Activated CD4-positive, CD25-positive, alpha-beta regulatory T cell (primary cell): ENCODE data around the gene SDK2.
"Not testable (repeated sequence)": the region's sequence is repeated elsewhere in the genome, so short reads cannot be mapped to it uniquely, and the experiment has no call there.

ENCODE experiments used
- DNase-seq, 4 experiments: peaks; one replicate each; lab custom pipeline; 2025; lab: John Stamatoyannopoulos, UW

SDK2 gene

DNA sequence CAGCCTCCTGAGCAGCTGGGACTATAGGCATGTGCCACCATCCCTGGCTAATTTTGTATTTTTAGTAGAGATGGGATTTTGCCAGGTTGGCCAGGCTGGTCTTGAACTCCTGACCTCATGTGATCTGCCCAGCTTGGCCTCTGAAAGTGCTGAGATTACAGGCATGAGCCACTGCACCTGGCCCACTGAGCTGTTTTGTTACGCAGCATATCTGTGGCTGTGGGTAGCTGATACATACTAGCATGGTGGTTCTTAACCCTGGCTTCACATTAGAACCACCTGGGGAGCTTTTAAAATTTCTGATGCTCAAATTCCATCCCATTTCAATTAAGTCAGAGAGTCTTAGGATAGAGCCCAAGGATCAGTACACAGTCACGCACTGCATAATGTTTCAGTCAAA, 190.8 kb downstream of the SDK2 start:
- not testable (repeated sequence) for DNase-seq

DNA sequence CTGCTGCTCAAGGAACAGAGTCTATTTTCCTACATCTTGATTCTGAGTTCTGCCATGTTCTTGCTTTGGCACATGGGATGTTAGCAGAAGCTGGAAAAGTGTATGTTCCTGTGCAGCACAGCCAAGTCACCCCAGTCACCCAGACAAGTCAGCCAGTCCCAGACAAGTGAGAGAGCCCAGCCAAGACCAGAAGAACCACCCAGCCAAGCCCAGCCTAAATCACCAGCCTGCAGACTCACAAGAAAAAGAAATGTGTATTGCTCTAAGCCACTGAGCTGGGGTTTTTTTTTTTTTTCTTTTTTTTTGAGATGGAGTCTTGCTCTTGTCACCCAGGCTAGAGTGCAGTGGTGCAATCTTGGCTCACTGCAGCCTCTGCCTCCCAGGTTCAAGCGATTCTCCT, 191.2 kb downstream of the SDK2 start:
- DNase-seq = no peak

DNA sequence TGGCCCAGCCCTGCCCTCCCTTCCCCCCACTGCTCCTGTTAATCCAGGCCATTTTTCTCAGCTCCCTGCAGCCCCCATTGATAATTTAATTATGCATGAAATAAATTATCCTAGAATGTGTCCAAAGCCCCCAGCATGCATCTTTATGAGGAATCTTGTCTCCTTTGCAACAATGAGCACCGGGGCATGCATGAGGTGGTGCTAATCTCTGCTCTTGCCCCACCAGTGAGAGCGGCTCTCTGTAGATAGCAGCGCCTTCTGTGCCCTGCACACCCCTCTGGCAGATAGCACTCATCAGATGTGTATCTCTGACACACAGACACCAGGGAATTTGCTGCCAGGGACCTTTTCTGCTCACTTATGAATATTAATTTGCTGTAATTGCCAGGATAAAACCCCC, 192.2 kb downstream of the SDK2 start:
- DNase-seq = no peak

DNA sequence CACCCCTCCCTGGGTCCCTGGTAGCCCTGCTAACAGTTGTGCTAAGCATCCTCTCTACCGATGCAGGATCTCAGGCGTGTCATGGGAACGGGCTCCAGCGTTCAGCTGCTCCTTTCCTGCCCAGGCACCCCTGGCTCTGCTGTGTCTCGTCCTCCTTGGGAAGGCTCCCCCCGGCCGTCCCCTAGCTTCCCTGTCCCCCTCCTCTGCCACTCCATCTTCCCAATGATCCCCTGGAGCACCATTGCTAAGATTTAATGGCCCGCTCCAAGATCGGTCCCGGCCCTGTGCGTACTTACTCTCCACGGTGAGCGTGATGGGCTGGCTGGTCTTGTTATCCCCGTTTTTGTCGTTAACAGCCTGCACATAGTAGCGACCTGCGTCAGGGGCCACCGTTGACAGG, 196.9 kb downstream of the SDK2 start:
- DNase-seq = no peak

DNA sequence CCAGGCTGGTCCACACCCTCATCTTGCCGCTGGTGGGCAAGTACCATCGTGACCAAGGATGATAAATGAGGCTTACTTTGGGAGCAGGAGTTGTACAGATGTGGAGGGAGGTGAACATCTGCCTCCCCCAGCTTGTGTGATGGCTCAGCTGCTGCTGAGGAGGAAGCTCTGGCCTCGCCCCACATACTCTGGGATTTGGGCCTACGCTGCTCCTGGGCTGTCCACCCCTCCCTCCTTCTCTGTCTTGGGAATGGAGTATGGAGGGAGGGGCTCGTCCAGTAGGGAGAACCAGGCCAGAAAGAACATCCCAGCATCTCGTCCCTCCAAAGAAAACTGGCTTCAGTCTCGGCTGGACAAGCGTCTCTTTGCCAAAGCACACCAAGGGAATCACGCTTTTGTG, 197.6 kb downstream of the SDK2 start:
- no peak for DNase-seq

DNA sequence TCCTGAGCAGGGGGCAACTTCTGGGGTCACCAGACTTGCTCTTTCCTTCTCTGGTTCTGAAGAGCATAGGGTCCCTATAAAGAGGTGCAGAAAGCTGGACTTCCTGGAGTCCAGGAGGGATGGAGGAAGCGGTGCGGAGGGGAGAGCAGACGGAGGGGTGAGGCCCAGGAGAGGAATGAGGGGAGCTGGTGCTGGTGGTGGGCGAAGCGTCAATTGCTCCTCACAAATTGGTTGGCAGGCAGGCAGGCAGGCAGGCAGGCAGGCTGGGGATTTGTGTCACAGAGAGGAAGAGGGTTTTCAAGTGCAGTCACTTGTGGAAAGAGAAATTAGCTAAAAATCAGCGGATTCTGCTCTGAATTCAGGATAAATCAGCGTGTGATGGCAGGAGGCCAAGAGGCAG, 198.8 kb downstream of the SDK2 start:
- no peak for DNase-seq

DNA sequence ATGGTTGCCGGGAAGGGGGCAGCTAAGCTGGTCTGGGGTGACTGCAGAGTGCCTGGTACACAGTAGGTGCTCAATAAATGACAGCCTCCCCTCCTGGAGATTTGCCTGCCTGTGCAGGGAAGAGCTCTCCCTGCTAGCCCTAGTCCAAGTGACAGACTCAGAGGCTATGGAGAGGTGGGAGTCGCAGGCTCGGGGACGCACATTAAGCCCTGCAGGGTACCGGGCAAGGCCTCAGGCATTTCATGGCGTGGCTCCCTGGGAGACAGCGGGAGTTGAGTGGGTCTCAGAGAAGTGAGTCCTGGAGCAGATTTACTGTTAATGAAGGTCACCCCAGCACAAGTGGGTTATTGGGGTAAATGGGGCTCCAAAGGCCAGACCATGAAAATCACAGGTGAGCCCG, 200.2 kb downstream of the SDK2 start:
- DNase-seq = no peak

DNA sequence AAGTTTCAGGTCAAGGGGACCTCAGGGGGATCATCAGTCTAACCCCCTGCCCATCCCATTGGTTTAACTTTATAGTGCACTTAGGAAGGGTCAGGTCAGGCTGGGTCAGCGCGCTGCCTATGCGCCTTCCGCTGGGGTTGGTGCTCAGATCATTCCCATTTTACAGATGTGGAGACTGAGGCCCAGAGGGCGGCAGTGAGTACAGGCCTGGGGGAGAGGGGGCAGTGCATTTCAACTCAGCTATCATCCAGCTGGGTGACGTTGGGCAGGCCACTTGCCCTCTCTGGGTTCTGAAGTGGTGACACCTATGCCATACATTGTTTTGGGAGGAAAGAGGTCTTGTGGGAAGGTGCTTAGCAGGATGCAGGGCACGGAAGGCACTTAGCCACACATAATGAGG, 204.6 kb downstream of the SDK2 start:
- DNase-seq = no peak

DNA sequence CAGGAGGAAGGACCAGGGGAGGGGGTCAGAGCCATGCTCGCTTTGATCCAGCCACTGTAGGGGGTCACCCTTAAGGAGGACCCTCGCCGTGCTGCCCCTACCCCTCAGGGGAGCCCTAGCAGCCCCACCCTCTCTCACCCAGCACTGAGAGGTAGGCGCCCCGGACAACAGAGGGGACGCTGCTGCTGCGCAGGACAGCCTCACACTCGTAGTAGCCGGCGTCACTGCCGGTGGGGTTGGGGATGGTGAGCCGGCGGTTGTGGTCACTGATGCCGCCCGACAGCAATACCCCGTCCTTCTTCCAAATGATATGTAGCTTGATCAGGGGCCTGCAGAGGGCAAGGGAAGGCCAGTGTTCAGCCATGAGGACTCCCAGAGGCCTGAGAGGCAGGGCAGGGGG, 206.4 kb downstream of the SDK2 start:
- DNase-seq = no peak

DNA sequence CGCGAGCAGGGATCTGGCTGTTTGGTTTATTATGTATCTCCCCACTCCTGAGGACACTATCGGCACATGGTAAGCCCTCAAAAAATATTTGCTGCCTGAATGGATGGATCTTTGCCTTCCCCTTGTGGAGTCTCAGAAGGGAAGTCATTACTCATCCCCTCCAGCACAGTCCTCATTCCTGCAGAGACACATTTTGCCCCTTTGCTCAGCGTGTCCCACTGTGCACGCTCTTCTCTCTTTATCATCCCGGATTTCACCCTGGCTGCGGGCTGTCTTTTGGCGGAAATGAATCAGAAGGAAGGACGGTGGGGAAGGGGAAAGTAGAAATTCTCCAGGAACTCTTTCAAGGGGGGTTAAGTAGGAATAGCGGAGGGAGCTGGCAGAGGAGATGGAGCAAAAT, 207.3 kb downstream of the SDK2 start:
- DNase-seq = no peak

DNA sequence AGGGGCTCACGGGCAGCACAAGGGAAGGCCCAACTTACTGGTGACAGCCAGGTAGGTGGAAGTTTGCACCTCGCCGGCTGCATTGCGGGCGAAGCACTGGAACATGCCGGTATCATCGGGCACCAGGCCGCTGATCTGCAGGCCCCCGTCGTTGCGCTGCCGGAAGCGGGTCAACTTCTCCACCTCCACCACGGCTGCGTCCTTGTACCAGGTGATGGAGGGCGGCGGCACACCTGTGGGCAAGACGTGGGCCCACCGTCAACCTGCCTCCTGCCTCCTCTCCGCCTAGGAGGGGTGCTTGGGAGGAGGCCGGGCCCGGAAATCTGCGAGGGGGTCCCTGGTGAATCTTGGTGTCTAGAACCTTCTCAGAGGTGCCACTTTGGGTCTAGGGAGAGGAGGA, 208.8 kb downstream of the SDK2 start:
- DNase-seq = no peak

DNA sequence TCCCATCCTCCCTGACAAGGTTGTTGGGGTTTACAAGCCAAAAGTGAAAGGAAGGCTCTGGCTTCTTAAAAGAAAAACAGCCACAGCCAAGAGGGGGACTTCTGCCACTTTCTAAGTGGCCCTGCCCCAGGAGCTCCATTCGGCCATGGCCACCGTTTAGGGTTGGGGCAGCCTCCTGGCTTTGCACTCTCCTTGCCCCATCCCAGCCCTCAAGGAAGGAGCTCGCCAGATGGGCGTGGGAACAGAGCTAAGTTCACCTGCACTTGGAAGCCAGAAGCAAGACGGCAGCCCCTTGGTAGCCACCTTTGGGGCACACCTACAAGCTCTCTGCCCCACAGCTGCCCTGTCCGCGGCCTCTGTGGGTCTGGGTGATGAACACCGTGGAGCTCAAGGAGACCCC, 210.1 kb downstream of the SDK2 start:
- no peak for DNase-seq

DNA sequence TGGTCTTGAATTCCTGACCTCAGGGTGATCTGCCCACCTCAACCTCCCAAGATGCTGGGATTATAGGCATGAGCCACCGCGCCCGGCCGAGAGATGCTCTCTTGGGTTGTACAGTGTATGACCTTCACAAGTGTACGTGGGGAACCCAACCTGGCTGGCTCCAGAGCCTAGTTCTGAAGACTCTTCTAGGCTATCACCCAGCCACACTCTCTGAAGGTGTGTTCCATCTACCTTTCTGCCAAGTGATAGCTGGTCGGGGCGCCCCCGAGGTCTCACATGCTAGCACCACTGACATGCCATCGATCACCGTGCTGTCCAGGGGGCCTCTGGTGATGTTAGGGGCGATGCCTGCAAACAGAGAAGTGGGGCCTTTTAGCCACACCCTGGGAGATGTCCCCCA, 210.7 kb downstream of the SDK2 start:
- DNase-seq = no peak

DNA sequence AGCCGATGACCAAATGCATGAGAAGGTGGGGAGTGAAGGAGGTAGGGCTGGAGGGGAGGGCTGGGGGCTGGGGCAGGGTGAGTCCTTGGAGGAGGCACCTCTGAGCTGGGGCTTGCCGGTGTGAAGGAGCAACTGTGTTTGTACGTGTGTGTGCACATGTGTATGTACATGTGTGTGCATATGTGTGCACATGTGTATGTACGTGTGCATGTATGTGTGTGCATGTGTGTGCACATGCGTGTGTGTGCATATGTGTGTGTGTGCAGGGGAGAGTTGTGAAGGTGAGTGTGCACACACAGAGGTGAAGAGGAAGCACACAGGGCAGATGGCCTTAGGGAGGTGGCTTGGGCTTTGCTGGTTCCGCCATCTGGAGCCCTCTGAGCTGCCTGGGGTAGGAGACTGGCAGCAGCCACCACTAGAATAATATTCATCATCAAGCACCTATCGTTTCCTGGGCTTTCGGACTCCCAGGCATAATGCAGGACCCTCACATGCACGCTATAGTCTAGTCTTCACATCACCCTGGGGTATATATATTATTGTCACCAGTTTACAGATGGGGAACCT, 211.5 kb downstream of the SDK2 start:
- no peak for DNase-seq

DNA sequence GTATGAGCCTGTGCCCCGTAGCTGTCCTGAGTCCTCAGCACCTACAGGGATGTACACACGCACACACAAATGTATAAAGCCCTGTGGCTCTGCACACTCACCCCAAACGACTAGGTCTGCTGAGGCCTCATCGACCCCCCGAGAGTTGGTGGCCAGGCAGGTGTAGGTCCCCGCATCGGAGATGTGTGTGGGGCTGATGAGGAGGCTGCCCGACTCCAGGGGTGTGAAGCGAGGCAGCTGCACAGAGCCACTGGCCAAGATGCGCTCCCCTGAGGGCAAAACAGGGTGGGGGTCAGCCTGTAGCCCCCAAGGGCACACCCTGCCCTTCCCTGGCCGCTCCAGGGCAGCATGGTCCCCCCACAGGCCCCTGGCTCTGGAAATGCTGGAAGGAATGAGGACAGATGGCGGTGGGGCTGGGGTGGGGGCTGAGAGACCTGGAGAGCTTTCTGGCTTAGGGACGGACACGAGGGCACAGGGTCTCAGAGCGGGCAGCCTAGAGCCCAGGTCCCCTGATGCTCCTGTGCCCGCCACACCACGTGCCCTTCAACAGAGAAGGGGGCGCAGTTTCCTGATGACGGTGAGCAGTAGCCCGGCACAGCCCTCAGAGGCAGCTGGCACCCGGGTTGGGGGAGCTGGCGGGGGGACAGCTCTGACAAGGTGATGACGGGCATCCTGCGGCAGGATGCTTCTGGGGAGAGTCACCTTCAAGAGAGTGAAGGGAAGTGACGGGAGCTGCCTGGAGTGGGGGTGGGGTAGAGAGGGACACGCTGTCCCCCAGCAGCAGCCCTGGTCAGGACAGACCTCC, 212.6 kb downstream of the SDK2 start:
- no peak for DNase-seq

DNA sequence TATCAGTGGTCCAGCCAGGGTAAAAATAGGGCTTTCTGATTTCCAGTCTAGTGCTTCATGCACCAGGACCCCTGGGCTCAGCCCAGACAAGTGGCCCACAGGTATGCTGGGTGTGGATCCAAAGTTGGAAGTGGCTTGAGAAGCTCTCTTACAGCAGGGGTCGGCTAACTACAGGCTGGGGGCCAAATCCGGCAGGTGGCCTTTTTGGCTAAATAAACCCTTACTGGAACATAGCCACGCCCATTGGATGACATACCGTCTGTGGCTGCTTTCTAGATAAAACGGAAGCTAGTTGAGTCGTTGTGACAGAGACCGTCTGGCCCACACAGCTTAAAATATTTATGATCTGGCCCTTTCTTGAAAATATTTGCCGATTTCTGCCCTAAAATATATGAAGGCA, 213.4 kb downstream of the SDK2 start:
- DNase-seq = no peak

DNA sequence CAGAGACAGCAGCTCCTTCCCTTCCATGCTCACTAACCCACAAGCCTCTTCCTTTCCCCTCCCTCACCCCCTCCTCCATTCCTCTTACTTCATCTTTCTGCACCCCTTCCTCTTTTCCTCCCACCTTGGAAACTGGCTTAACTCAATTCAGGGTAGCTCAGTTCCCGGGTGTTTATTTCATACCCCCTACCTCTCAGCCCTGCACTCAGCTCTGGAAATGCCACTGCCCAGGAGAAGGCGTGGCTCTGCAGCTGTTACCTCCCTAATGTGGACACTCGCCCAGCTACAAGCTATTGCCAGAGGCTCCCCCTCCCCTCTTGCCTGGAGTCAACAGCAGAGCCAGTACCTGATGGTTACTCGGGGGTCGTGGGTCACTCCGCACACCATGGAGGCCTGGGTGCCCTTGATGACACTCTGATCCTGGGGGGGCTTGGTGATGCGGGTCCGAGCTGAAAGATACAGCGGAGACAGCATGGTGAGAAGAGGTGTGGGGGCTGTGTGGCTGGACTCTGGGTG, 214.0 kb downstream of the SDK2 start:
- DNase-seq = no peak

DNA sequence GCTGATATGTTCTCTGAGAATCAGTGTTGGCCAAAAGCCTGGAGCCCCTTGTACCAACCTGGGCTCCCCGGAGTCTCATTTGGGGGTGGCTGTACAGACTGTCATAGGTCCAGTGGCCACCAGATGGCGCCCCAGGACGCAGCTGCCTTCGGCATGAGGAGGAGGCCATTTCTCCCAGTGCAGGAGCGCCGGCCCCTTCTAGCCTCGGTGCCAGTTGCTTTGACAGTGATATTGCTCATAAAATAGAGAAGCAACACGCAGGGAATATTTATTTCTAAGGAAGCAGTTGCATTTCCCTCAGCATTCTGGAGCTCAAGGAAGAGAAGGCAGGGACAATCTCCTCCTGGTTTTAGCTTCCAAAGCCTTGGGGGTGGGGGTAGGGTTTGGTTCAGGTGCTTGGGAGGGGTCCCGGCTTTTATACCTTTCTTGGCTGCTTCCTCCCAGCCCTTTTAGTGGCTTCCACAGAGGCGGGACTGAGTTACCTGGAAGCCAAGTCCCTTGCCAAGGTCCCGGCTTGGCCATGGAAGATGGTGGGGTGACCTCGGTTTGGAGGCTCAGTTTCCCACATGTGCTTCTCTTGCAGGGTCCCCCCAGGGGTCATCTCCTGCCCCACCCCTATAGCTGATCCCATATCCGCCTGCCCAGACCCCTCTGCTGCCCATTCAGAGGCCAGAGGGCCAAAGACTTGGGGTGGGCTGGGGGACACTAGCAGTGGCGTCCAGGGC, 214.6 kb downstream of the SDK2 start:
- peak; percentile 74 to 87 (median 78) for DNase-seq

DNA sequence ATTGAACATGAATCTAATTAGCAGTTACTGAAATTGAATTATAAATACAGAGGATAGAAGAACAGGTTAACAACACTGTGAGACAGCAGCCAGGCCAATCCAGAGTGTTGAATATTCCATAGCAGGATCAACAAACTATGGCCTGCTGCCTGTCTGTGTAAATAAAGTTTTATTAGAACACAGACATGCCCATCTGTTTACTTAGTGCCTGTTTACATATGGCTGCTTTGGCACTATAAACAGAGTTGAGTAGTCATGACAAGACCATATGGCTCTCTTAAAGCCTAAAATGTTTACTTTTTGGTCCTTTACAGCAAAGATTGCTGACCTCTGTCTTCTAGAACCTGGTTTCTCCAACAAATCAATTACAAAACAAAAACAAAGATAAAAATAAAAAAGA, 217.0 kb downstream of the SDK2 start:
- no peak for DNase-seq

DNA sequence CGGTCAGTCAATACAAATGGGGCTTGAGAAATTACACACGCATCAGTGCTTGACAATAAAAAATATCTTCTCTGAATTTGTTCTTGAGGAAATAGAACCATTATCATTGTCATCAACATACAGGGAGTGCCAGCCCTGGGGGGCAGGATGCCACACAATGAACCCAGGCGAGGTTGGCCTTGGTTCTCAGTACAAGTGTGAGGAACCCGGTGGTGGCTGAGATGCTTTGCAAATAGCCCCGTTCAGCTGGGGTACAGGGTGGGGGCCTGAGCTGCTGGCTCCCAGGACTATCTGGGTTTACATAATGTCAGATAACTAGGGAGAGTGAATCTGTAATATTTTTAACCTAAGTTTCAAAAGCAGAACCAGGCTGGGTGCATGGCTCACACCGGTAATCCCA, 219.7 kb downstream of the SDK2 start:
- DNase-seq = no peak

DNA sequence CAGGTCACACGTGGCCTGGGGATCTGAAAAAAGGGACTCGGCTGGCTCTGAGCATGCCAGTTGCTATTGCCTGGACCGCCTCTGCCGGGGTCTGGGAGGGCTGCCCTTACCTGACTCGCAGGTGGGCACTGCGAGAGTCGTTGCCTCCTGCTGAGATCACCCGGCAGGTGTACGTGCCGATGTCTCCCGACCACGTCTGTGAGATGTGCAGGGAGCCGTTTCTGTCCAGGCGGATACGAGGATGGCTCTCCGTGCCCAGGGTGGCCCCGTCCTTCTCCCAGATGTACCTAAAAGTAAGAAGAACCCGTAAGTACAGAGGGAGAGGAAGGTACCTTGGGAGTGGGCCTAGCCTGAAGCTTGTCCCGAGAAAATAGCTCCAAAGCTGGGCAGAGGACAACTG, 220.4 kb downstream of the SDK2 start:
- no peak for DNase-seq

DNA sequence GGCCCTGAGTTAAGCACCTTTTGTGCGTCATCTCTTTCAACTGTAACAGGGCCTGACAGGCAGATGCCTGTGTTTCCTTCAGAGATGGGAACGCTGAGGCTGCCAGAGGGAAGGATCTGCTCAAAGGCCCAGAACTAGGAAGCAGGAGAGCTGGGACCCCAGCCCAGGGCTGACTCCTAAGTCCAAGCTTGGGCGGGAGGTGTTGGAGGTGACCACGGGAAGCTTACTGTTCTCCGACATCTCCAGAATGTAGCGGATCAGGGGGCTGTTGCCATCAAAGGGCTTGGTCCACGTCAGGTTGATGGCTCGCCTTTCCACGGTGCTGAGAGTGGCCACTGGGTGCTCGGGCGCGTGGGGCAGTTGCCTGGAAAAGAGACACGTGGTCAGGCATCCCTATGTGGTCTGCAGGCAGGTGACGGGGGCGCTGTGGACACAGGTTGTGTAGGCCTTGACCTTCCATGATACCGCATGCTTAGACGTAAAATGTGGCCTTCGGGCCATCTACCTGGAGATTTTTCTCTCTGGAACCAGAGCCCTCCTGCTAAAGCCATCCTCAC, 221.0 kb downstream of the SDK2 start:
- no peak for DNase-seq

DNA sequence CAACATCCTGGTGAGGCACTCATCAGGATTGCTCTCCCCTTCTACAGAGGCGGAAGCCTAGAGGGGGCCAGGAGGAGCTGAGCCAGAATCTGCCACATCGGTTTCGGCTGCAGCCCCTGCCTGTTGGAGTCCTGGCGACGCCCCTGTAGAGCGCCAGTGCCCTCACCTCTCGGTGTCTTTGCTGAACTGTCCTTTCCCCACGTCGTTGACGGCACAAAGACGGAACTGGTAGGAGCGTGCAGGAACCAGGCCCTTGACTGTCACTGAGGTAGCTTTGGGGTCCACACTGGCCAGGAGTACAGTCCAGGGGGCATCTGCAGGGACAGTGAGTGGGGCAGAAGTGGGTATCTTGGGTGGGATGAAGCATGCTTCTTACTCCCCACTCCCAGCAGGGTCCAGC, 222.1 kb downstream of the SDK2 start:
- DNase-seq = no peak
